T-helper 9 cell (primary cell): ENCODE measurements around the gene SCG5.
"Not testable (repeated sequence)": the region's sequence is repeated elsewhere in the genome, so short reads cannot be mapped to it uniquely, and the experiment has no call there.

Experiments used
- DNase-seq: peaks from one replicate; pipeline ENCODE4 v3.0.0-alpha.2; 2020
- total RNA-seq, 2 donors: gene quantifications; one replicate each; lab custom pipeline; 2026; lab: John Stamatoyannopoulos, UW

Gene SCG5
- total RNA-seq = 0 reads per million in 2 donors

- DNase-seq = no peak
Measured at GRCh38 chr15:32641517-32642059, at the start of gene SCG5. Gene SCG5 (plus strand): TSS chr15:32641710. CDS start chr15:32643593, 1,883 bp downstream.

GRCh38 chr15:32593151-32593550 lies 48.4 kb upstream of the SCG5 start, which contains the start of gene GOLGA8N:
Gene GOLGA8N (plus strand): TSS chr15:32593456.
- DNase-seq = not testable (repeated sequence)

GRCh38 chr15:32609518-32609917 lies 32.0 kb upstream of the SCG5 start:
- DNase-seq = not testable (repeated sequence)

GRCh38 chr15:32610719-32611118 lies 30.8 kb upstream of the SCG5 start:
- not testable (repeated sequence) for DNase-seq

GRCh38 chr15:32614712-32615050 lies 26.8 kb upstream of the SCG5 start:
- DNase-seq = not testable (repeated sequence)

GRCh38 chr15:32615051-32615870 lies 26.2 kb upstream of the SCG5 start, which contains the start of gene ARHGAP11A:
Gene ARHGAP11A (plus strand): TSS chr15:32615504. CDS start chr15:32616212, 708 bp downstream.
- peak; percentile 70 for DNase-seq

- DNase-seq = not testable (repeated sequence)
Measured at GRCh38 chr15:32615871-32616426, 25.6 kb upstream of the SCG5 start.

- no peak for DNase-seq
Measured at GRCh38 chr15:32636410-32636809, 5.1 kb upstream of the SCG5 start.

GRCh38 chr15:32636908-32637567 lies 4.5 kb upstream of the SCG5 start:
- DNase-seq = no peak

- no peak for DNase-seq
Measured at GRCh38 chr15:32637704-32638103, 3.8 kb upstream of the SCG5 start.

GRCh38 chr15:32642667-32643435 lies 1.3 kb downstream of the SCG5 start:
- DNase-seq = no peak

GRCh38 chr15:32643907-32644445 lies 2.5 kb downstream of the SCG5 start:
- DNase-seq = no peak

GRCh38 chr15:32646291-32646690 lies 4.8 kb downstream of the SCG5 start:
- DNase-seq = no peak

- DNase-seq = no peak
Measured at GRCh38 chr15:32649342-32649741, 7.8 kb downstream of the SCG5 start.

GRCh38 chr15:32651229-32651837 lies 9.8 kb downstream of the SCG5 start:
- peak; percentile 17 for DNase-seq

GRCh38 chr15:32652178-32652577 lies 10.7 kb downstream of the SCG5 start:
- no peak for DNase-seq

GRCh38 chr15:32656091-32656490 lies 14.6 kb downstream of the SCG5 start:
- DNase-seq = no peak

GRCh38 chr15:32656496-32656895 lies 15.0 kb downstream of the SCG5 start:
- no peak for DNase-seq

- DNase-seq = no peak
Measured at GRCh38 chr15:32657198-32657883, 15.8 kb downstream of the SCG5 start.

GRCh38 chr15:32657941-32658340 lies 16.4 kb downstream of the SCG5 start:
- DNase-seq = no peak
